Activated naive CD8-positive, alpha-beta T cell treated with anti-CD3 and anti-CD28 coated beads, Interleukin-2, amount 50 U/mL, for 16 hours (primary cell): ENCODE results near the gene ATM.
"Not testable (repeated sequence)": the region's sequence is repeated elsewhere in the genome, so short reads cannot be mapped to it uniquely, and the experiment has no call there.

Experiments
- DNase-seq: peaks from one replicate; pipeline ENCODE4 v3.0.0-alpha.2; 2020; ENCODE audit warnings: low read depth, low spot score

Gene ATM

GRCh38 chr11:108220721-108221336 is 2.0 kb upstream of the ATM start:
- no peak for DNase-seq

- no peak for DNase-seq
These were observed 1.5 kb upstream of the ATM start for GRCh38 chr11:108221371-108221770.

- no peak for DNase-seq
These were observed 825 bp upstream of the ATM start for GRCh38 chr11:108221911-108222573.

GRCh38 chr11:108223348-108224149 is 682 bp downstream of the ATM start:
- DNase-seq = no peak

GRCh38 chr11:108224366-108224765 is 1.5 kb downstream of the ATM start:
- no peak for DNase-seq

- no peak for DNase-seq
These were observed 2.3 kb downstream of the ATM start for GRCh38 chr11:108224911-108225786.

- no peak for DNase-seq
These were observed 3.2 kb downstream of the ATM start for GRCh38 chr11:108226036-108226435.

- DNase-seq = no peak
These were observed 5.4 kb downstream of the ATM start for GRCh38 chr11:108228251-108228650.

GRCh38 chr11:108233277-108233945 is 10.5 kb downstream of the ATM start:
- DNase-seq = no peak

- DNase-seq = no peak
These were observed 12.3 kb downstream of the ATM start for GRCh38 chr11:108235192-108235591.

GRCh38 chr11:108235633-108236032 is 12.8 kb downstream of the ATM start:
- DNase-seq = no peak

GRCh38 chr11:108237058-108237481 is 14.2 kb downstream of the ATM start:
- DNase-seq = no peak

GRCh38 chr11:108239076-108239475 is 16.2 kb downstream of the ATM start:
- no peak for DNase-seq

GRCh38 chr11:108241330-108242037 is 18.6 kb downstream of the ATM start:
- no peak for DNase-seq

- DNase-seq = no peak
These were observed 19.6 kb downstream of the ATM start for GRCh38 chr11:108242422-108242821.

GRCh38 chr11:108246308-108246707 is 23.4 kb downstream of the ATM start:
- DNase-seq = no peak

GRCh38 chr11:108246885-108247284 is 24.0 kb downstream of the ATM start:
- DNase-seq = no peak

- DNase-seq = no peak
These were observed 30.3 kb downstream of the ATM start for GRCh38 chr11:108253176-108253575.

GRCh38 chr11:108269583-108269982 is 46.7 kb downstream of the ATM start:
- DNase-seq = no peak

GRCh38 chr11:108276985-108277616 is 54.2 kb downstream of the ATM start:
- DNase-seq = not testable (repeated sequence)
